Neural progenitor cell (in vitro differentiated cells): Measurements from ENCODE around the gene ZCRB1.

Source experiments
- CTCF ChIP-seq: fragments of 200-600 bp; sonication (generic); IDR thresholded peaks from 2 replicates; pipeline ENCODE4 v1.5.1; 2017; ENCODE audit warnings: antibody characterized with exemption, mild to moderate bottlenecking
- EZH2 ChIP-seq: fragments of 200-600 bp; sonication (generic); IDR thresholded peaks from 2 replicates; pipeline ENCODE4 v1.6.1; 2017; ENCODE audit warnings: antibody characterized with exemption, mild to moderate bottlenecking, moderate library complexity

- no peak for TF ChIP-seq CTCF
- no peak for TF ChIP-seq EZH2
Observed at GRCh38 chr12:42327227-42327590, 1.3 kb upstream of the ZCRB1 start.
